ENCODE results near the gene NPR3. TPM values are rescaled to one million over a fixed set of nuclear protein-coding genes. Genes with fewer than 3 reads are reported as not detected.

NPR3 gene
- total and polyA plus RNA-seq, 4 donors = 0.70 to 15.4 (median 2.2) TPM

GRCh38 chr5:32828492-32828891, 117.4 kb downstream of the NPR3 start:
- TF ChIP-seq HNF4A (conservative IDR thresholded peaks at IDR 0.05) (no peak), MAX (IDR thresholded peaks at IDR 0.05) (no peak), NR2F2 (IDR thresholded peaks at IDR 0.05) (no peak), EGR1 (IDR thresholded peaks at IDR 0.05; ENCODE audit: low read depth in 2 of 2) (no peak)
- no peak for DNase-seq (ENCODE audit: low spot score)
- H3K4me3 ChIP-seq (ENCODE audit: low read depth in 1 of 3, low read length in 3 of 3) = no peak overlapping the region
- 81% methylated on average over 2 of the region's 2 CpGs for WGBS
- no peak overlapping the region for H3K9ac ChIP-seq (ENCODE audit: low read depth in 1 of 2, low read length in 2 of 2)
- H3K27ac ChIP-seq (ENCODE audit: low read depth in 1 of 2, low read length in 2 of 2) = no peak overlapping the region
- H3K4me1 ChIP-seq (ENCODE audit: control insufficient read depth in 4 of 4, insufficient read depth in 4 of 4, low read length in 3 of 4) = no peaks in the 10 kb centered on the region
- H3K36me3 ChIP-seq (ENCODE audit: control insufficient read depth in 4 of 4, insufficient read depth in 3 of 4, low read depth in 1 of 4, low read length in 3 of 4) = no peaks in the 10 kb centered on the region
- H3K9me3 ChIP-seq (ENCODE audit: control insufficient read depth in 4 of 4, low read length in 3 of 4) = no peaks in the 10 kb centered on the region
- H3K27me3 ChIP-seq (ENCODE audit: control insufficient read depth in 4 of 4, insufficient read depth in 4 of 4, low read length in 3 of 4) = no peaks in the 10 kb centered on the region

- Histone ChIP-seq H3K27me3 (ENCODE audit: control insufficient read depth in 4 of 4, insufficient read depth in 4 of 4, low read length in 3 of 4) (peaks cover 0 to 3% (median 0%) of the 10 kb centered on the region in 4 donors), H3K36me3 (ENCODE audit: control insufficient read depth in 4 of 4, insufficient read depth in 3 of 4, low read depth in 1 of 4, low read length in 3 of 4) (no peaks in the 10 kb centered on the region), H3K4me1 (ENCODE audit: control insufficient read depth in 4 of 4, insufficient read depth in 4 of 4, low read length in 3 of 4) (no peaks in the 10 kb centered on the region), H3K9ac (ENCODE audit: low read depth in 1 of 2, low read length in 2 of 2) (no peak overlapping the region), H3K9me3 (ENCODE audit: control insufficient read depth in 4 of 4, low read length in 3 of 4) (no peaks in the 10 kb centered on the region), H3K27ac (ENCODE audit: low read depth in 1 of 2, low read length in 2 of 2) (no peak overlapping the region), H3K4me3 (ENCODE audit: low read depth in 1 of 3, low read length in 3 of 3) (no peak overlapping the region)
- WGBS = 76% methylated on average over 1 of the region's 1 CpG
- no peak for DNase-seq (ENCODE audit: low spot score)
- TF ChIP-seq ATF3 (IDR thresholded peaks at IDR 0.05) = no peak
- no peak for TF ChIP-seq YY1 (IDR thresholded peaks at IDR 0.05)
Observed at GRCh38 chr5:32831624-32832023, 120.5 kb downstream of the NPR3 start.

- no peak overlapping the region for H3K9ac ChIP-seq (ENCODE audit: low read depth in 1 of 2, low read length in 2 of 2)
- no peak overlapping the region for H3K4me3 ChIP-seq (ENCODE audit: low read depth in 1 of 3, low read length in 3 of 3)
- H3K4me1 ChIP-seq (ENCODE audit: control insufficient read depth in 4 of 4, insufficient read depth in 4 of 4, low read length in 3 of 4) = no peaks in the 10 kb centered on the region
- no peak for DNase-seq (ENCODE audit: low spot score)
- H3K36me3 ChIP-seq (ENCODE audit: control insufficient read depth in 4 of 4, insufficient read depth in 3 of 4, low read depth in 1 of 4, low read length in 3 of 4) = no peaks in the 10 kb centered on the region
- H3K27ac ChIP-seq (ENCODE audit: low read depth in 1 of 2, low read length in 2 of 2) = no peak overlapping the region
- H3K9me3 ChIP-seq (ENCODE audit: control insufficient read depth in 4 of 4, low read length in 3 of 4) = no peaks in the 10 kb centered on the region
- 91% methylated on average over 1 of the region's 1 CpG for WGBS
- no peak for TF ChIP-seq TAF1 (conservative IDR thresholded peaks at IDR 0.05)
- no peak for TF ChIP-seq CTCF (IDR thresholded peaks at IDR 0.05; ENCODE audit: low read depth, low read length, missing input control)
- TF ChIP-seq REST (IDR thresholded peaks at IDR 0.05) = no peak
- TF ChIP-seq SP1 (IDR thresholded peaks at IDR 0.05) = no peak
- no peak for TF ChIP-seq RAD21 (IDR thresholded peaks at IDR 0.05)
- no peak for TF ChIP-seq HNF4G (IDR thresholded peaks at IDR 0.05)
- no peak for TF ChIP-seq JUND (IDR thresholded peaks at IDR 0.05)
- TF ChIP-seq ATF3 (IDR thresholded peaks at IDR 0.05) = no peak
- TF ChIP-seq HNF4A (conservative IDR thresholded peaks at IDR 0.05) = no peak
- TF ChIP-seq FOXA2 (IDR thresholded peaks at IDR 0.05) = no peak
- TF ChIP-seq NR2F2 (IDR thresholded peaks at IDR 0.05) = no peak
- TF ChIP-seq YY1 (IDR thresholded peaks at IDR 0.05) = no peak
- TF ChIP-seq ZBTB33 (IDR thresholded peaks at IDR 0.05) = no peak
- no peak for TF ChIP-seq GABPA (IDR thresholded peaks at IDR 0.05 in 1 of 2, conservative IDR thresholded peaks at IDR 0.05 in 1 of 2)
- no peak for TF ChIP-seq RXRA (IDR thresholded peaks at IDR 0.05)
- peaks cover 0 to 4% (median 0%) of the 10 kb centered on the region in 4 donors for H3K27me3 ChIP-seq (ENCODE audit: control insufficient read depth in 4 of 4, insufficient read depth in 4 of 4, low read length in 3 of 4)
Observed at GRCh38 chr5:32833127-32833526, 122.0 kb downstream of the NPR3 start.

Measured in liver (tissue), 9 donors.